Astrocyte (in vitro differentiated cells and primary cell): ENCODE data around the gene OTOF.

ENCODE experiments used
- EZH2 ChIP-seq: IDR thresholded peaks from 2 replicates; pipeline ENCODE4 v1.6.1; 2012; ENCODE audit warnings: mild to moderate bottlenecking, low read length, inconsistent platforms; ENCODE audit not compliant: insufficient read depth
- TF ChIP-seq, protein P1 (sequence below): IDR thresholded peaks from 2 replicates; pipeline ENCODE4 v1.5.1; 2011; ENCODE audit warnings: low read depth, mild to moderate bottlenecking, inconsistent platforms, low read length, moderate library complexity; ENCODE audit not compliant: insufficient read depth

DNA sequence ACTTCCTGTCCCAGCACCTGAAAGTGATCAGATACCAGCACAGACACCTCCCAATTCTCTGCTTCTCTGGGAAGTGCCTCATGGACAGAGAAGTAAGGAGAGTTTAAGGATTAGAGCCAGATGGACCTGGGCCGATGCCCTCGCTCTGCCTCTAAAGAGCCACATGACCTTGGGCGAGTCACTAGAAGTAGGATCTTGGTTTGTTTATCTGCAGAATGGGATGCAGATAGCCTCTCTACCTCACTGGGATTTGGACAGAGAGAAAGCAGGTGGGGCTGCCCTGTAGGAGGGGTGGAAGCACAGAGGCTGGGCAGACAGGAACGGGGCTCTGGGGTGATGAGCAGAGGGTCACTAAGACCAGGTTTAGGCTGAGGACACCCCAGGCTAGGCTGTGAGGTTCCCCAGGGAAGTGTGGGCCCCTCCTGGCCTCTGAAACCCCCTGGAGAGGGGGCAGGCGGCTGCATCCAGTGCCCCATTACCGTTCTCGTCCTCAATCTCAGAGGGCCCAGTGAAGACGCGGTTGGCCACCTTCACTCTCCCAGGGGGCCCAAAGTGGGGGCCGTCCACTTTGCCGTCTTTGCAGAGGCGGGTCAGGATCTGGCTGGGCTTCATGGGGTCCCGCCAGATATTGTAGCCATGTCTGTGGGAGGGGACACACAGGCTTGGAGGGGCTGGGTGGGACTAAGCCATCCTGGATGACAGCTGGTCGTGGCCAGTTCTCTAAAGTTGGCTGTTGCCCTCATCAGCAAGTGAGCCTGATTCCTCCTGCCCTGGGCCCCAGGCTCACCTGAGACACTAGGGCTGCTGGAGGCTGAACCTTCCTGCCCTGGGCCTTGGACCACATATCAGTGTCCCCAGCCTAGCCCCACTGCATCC is 13.3 kb downstream of the OTOF start:
- TF ChIP-seq, protein P1, sequence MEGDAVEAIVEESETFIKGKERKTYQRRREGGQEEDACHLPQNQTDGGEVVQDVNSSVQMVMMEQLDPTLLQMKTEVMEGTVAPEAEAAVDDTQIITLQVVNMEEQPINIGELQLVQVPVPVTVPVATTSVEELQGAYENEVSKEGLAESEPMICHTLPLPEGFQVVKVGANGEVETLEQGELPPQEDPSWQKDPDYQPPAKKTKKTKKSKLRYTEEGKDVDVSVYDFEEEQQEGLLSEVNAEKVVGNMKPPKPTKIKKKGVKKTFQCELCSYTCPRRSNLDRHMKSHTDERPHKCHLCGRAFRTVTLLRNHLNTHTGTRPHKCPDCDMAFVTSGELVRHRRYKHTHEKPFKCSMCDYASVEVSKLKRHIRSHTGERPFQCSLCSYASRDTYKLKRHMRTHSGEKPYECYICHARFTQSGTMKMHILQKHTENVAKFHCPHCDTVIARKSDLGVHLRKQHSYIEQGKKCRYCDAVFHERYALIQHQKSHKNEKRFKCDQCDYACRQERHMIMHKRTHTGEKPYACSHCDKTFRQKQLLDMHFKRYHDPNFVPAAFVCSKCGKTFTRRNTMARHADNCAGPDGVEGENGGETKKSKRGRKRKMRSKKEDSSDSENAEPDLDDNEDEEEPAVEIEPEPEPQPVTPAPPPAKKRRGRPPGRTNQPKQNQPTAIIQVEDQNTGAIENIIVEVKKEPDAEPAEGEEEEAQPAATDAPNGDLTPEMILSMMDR: no peak
- TF ChIP-seq EZH2: no peak
